ENCODE results near the gene TGFB1I1. TPM values are rescaled to one million over a fixed set of nuclear protein-coding genes. Genes with fewer than 3 reads are reported as not detected.
"Not testable (repeated sequence)": the region's sequence is repeated elsewhere in the genome, so short reads cannot be mapped to it uniquely, and the experiment has no call there.

TGFB1I1 gene
- total and polyA plus RNA-seq, 2 donors (not counting 1 experiment from before 2014, with no cell fraction given): 0.16 to 4.0 TPM

DNA sequence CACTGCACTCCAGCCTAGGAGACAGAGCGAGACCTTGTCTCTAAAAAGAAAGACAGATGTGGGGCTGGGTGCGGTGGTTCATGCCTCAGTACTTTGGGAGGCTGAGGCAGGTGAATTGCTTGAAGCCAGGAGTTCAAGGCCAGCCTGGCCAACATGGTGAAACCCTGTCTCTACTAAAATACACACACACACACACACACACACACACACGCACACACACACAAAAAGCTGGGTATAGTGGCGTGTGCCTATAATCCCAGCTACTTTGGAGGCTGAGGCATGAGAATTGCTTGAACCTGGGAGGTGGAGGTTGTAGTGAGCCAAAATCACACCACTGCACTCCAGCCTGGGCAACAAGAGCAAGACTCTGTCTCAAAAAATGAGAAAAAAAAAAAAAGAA is 12.1 kb downstream of the TGFB1I1 start:
- H3K27ac Mint-ChIP-seq; DNase-seq; H3K4me2 ChIP-seq (replicated peaks; ENCODE audit: low read depth, low read length, poor library complexity, severe bottlenecking); H3K9ac ChIP-seq (ENCODE audit: low read length); CTCF ChIA-PET; intact Hi-C loops (cut with micrococcal nuclease); H3K36me3 ChIP-seq (replicated peaks in 1 of 2; ENCODE audit: control extremely low read depth in 1 of 2, control insufficient read depth in 1 of 2, extremely low read depth in 1 of 2, insufficient read depth in 2 of 2, low read length in 1 of 2); H3K4me3 ChIP-seq (ENCODE audit: control extremely low read depth in 1 of 5, extremely low read depth in 1 of 5, insufficient read depth in 1 of 5, low read depth in 2 of 5, low read length in 4 of 5); H3K4me1 Mint-ChIP-seq; H3K9me3 ChIP-seq (ENCODE audit: control extremely low read depth in 1 of 3, control insufficient read depth in 2 of 3, insufficient read depth in 1 of 3, low read length in 2 of 3); H3K9me3 Mint-ChIP-seq (ENCODE audit: insufficient read depth); H3K4me3 Mint-ChIP-seq; H3K27ac ChIP-seq (ENCODE audit: low read length in 2 of 2); POLR2A ChIA-PET; H2AFZ ChIP-seq (ENCODE audit: insufficient read depth, low read depth, low read length, poor library complexity, severe bottlenecking); H4K20me1 ChIP-seq (ENCODE audit: control insufficient read depth, insufficient read depth, low read length, poor library complexity, severe bottlenecking); ATAC-seq (ENCODE audit: low read depth); H3K79me2 ChIP-seq (ENCODE audit: control insufficient read depth, insufficient read depth, low read length): not testable (repeated sequence)
- H3K27me3 Mint-ChIP-seq: peaks cover 19% of the 10 kb centered on the region
- Histone ChIP-seq H3K27me3 (replicated peaks in 1 of 4; ENCODE audit: control extremely low read depth in 1 of 4, control insufficient read depth in 3 of 4, insufficient read depth in 4 of 4, low read length in 3 of 4) (peaks cover 0 to 18% (median 4%) of the 10 kb centered on the region in 4 experiments), H3K4me1 (ENCODE audit: control insufficient read depth in 2 of 2, insufficient read depth in 2 of 2, low read length in 2 of 2) (peaks cover 10 to 16% of the 10 kb centered on the region in 2 donors)
- WGBS (ENCODE audit: insufficient coverage): 88% methylated on average over 1 of the region's 4 CpGs

- Histone ChIP-seq H3K27me3 (replicated peaks in 1 of 4; ENCODE audit: control extremely low read depth in 1 of 4, control insufficient read depth in 3 of 4, insufficient read depth in 4 of 4, low read length in 3 of 4) (peaks cover 0 to 18% (median 4%) of the 10 kb centered on the region in 4 experiments), H4K20me1 (ENCODE audit: control insufficient read depth, insufficient read depth, low read length, poor library complexity, severe bottlenecking) (peaks cover 6% of the 10 kb centered on the region), H3K27ac (ENCODE audit: low read length in 2 of 2) (no peak overlapping the region), H3K4me1 (ENCODE audit: control insufficient read depth in 2 of 2, insufficient read depth in 2 of 2, low read length in 2 of 2) (peaks cover 10 to 16% of the 10 kb centered on the region in 2 donors), H2AFZ (ENCODE audit: insufficient read depth, low read depth, low read length, poor library complexity, severe bottlenecking) (no peak overlapping the region), H3K4me2 (replicated peaks; ENCODE audit: low read depth, low read length, poor library complexity, severe bottlenecking) (no peak overlapping the region), H3K79me2 (ENCODE audit: control insufficient read depth, insufficient read depth, low read length) (no peaks in the 10 kb centered on the region), H3K9ac (ENCODE audit: low read length) (no peak overlapping the region), H3K36me3 (replicated peaks in 1 of 2; ENCODE audit: control extremely low read depth in 1 of 2, control insufficient read depth in 1 of 2, extremely low read depth in 1 of 2, insufficient read depth in 2 of 2, low read length in 1 of 2) (no peaks in the 10 kb centered on the region), H3K4me3 (ENCODE audit: control extremely low read depth in 1 of 5, extremely low read depth in 1 of 5, insufficient read depth in 1 of 5, low read depth in 2 of 5, low read length in 4 of 5) (no peak overlapping the region), H3K9me3 (ENCODE audit: control extremely low read depth in 1 of 3, control insufficient read depth in 2 of 3, insufficient read depth in 1 of 3, low read length in 2 of 3) (peaks cover 0 to 5% (median 0%) of the 10 kb centered on the region in 3 donors)
- Mint-ChIP-seq H3K4me3 (no peak overlapping the region), H3K4me1 (peaks cover 12% of the 10 kb centered on the region), H3K27ac (no peak overlapping the region), H3K9me3 (ENCODE audit: insufficient read depth) (no peaks in the 10 kb centered on the region), H3K27me3 (peaks cover 19% of the 10 kb centered on the region)
- intact Hi-C loops (cut with micrococcal nuclease): no loop called here
- TF ChIP-seq EZH2 (IDR thresholded peaks at IDR 0.05; ENCODE audit: borderline replicate concordance, insufficient read depth, low read depth, low read length, poor library complexity, severe bottlenecking) (no peak), CTCF (IDR thresholded peaks at IDR 0.05) (no peak)
- ChIA-PET POLR2A (no interaction called here), CTCF (no interaction called here)
- ATAC-seq (ENCODE audit: low read depth) (no peak), DNase-seq (no peak)
- WGBS (ENCODE audit: insufficient coverage): 89% methylated on average over 11 of the region's 14 CpGs
Measured at GRCh38 chr16:31484491-31485171, 12.7 kb downstream of the TGFB1I1 start.
